Smooth muscle cell of the brain vasculature (primary cell): ENCODE data around the gene AIFM3.
A peak's percentile ranks its signal among the peaks of the same experiment; 100 is the strongest.

Experiments used
- DNase-seq: peaks from one replicate; pipeline ENCODE4 v3.0.0-alpha.2; 2012; ENCODE audit warnings: low read depth, low spot score

The AIFM3 gene

GRCh38 chr22:20975541-20976290 lies 8.7 kb downstream of the AIFM3 start:
- no peak for DNase-seq

GRCh38 chr22:20976291-20976877 lies 9.3 kb downstream of the AIFM3 start:
- no peak for DNase-seq

- no peak for DNase-seq
Measured at GRCh38 chr22:20977019-20977418, 10.0 kb downstream of the AIFM3 start.

GRCh38 chr22:20977516-20978170 lies 10.6 kb downstream of the AIFM3 start:
- DNase-seq: no peak

- no peak for DNase-seq
Measured at GRCh38 chr22:20978419-20978818, 11.4 kb downstream of the AIFM3 start.

- no peak for DNase-seq
Measured at GRCh38 chr22:20979243-20979809, 12.3 kb downstream of the AIFM3 start.

GRCh38 chr22:20979940-20980453 lies 12.9 kb downstream of the AIFM3 start:
- no peak for DNase-seq

GRCh38 chr22:20980523-20980922 lies 13.5 kb downstream of the AIFM3 start:
- no peak for DNase-seq

GRCh38 chr22:20980938-20981722 lies 14.1 kb downstream of the AIFM3 start:
- no peak for DNase-seq

GRCh38 chr22:20981787-20982562 lies 14.9 kb downstream of the AIFM3 start, which contains the start of gene LZTR1:
Gene LZTR1, plus strand, starts transcription at chr22:20982297. Its CDS starts 75 bp downstream, at chr22:20982372.
- DNase-seq: peak; percentile 58

- no peak for DNase-seq
Measured at GRCh38 chr22:20982563-20982882, 15.5 kb downstream of the AIFM3 start.

GRCh38 chr22:20983081-20983771 lies 16.2 kb downstream of the AIFM3 start:
- no peak for DNase-seq

GRCh38 chr22:20985720-20986119 lies 18.7 kb downstream of the AIFM3 start:
- DNase-seq: no peak

- no peak for DNase-seq
Measured at GRCh38 chr22:20986365-20986764, 19.3 kb downstream of the AIFM3 start.

- DNase-seq: no peak
Measured at GRCh38 chr22:20987375-20987774, 20.3 kb downstream of the AIFM3 start.

- no peak for DNase-seq
Measured at GRCh38 chr22:20988573-20989322, 21.7 kb downstream of the AIFM3 start.

- DNase-seq: no peak
Measured at GRCh38 chr22:20989323-20990138, 22.5 kb downstream of the AIFM3 start.
